Activated CD8-positive, alpha-beta memory T cell treated with anti-CD3 and anti-CD28 coated beads for 48 hours (primary cell): ENCODE data around the gene PAN3.

Experiments used
- DNase-seq, 3 experiments: peaks; one replicate each; pipeline ENCODE4 v3.0.0-alpha.2; 2020; ENCODE audit warnings: low read depth in 2 of 3, low spot score in 2 of 3

PAN3 gene

GRCh38 chr13:28299916-28300315 lies 161.6 kb downstream of the PAN3 start:
- no peak for DNase-seq

- no peak for DNase-seq
These were observed 163.5 kb downstream of the PAN3 start for GRCh38 chr13:28301839-28302238.

GRCh38 chr13:28306325-28306724 lies 168.0 kb downstream of the PAN3 start:
- no peak for DNase-seq

- no peak for DNase-seq
These were observed 175.2 kb downstream of the PAN3 start for GRCh38 chr13:28313579-28313978.

GRCh38 chr13:28314879-28315278 lies 176.5 kb downstream of the PAN3 start:
- no peak for DNase-seq

- DNase-seq = no peak
These were observed 177.8 kb downstream of the PAN3 start for GRCh38 chr13:28316129-28316528.

- no peak for DNase-seq
These were observed 178.5 kb downstream of the PAN3 start for GRCh38 chr13:28316836-28317235.

- DNase-seq = no peak
These were observed 180.2 kb downstream of the PAN3 start for GRCh38 chr13:28318496-28318895.

GRCh38 chr13:28319528-28319927 lies 181.2 kb downstream of the PAN3 start:
- no peak for DNase-seq

- no peak for DNase-seq
These were observed 181.9 kb downstream of the PAN3 start for GRCh38 chr13:28320209-28320608.

GRCh38 chr13:28320884-28321574 lies 182.7 kb downstream of the PAN3 start:
- DNase-seq = no peak

GRCh38 chr13:28321756-28322155 lies 183.4 kb downstream of the PAN3 start:
- DNase-seq = no peak

GRCh38 chr13:28322256-28322905 lies 184.0 kb downstream of the PAN3 start:
- DNase-seq = no peak

- DNase-seq = peak in 2 of 3 experiments; percentile 4 to 8
These were observed 185.9 kb downstream of the PAN3 start for GRCh38 chr13:28324181-28324789.

GRCh38 chr13:28325022-28325421 lies 186.7 kb downstream of the PAN3 start:
- DNase-seq = no peak

- DNase-seq = no peak
These were observed 187.7 kb downstream of the PAN3 start for GRCh38 chr13:28326056-28326455.

- DNase-seq = no peak
These were observed 189.3 kb downstream of the PAN3 start for GRCh38 chr13:28327373-28328270.

GRCh38 chr13:28328271-28328607 lies 189.9 kb downstream of the PAN3 start:
- no peak for DNase-seq

GRCh38 chr13:28329395-28330158 lies 191.2 kb downstream of the PAN3 start:
- no peak for DNase-seq

- no peak for DNase-seq
These were observed 195.0 kb downstream of the PAN3 start for GRCh38 chr13:28333204-28333881.
